Measurements from ENCODE around the gene PUM2.
"Not testable (repeated sequence)": the region's sequence is repeated elsewhere in the genome, so short reads cannot be mapped to it uniquely, and the experiment has no call there.

Gene PUM2

GRCh38 chr2:20299113-20299512 lies 51.5 kb downstream of the PUM2 start:
- no peak for DNase-seq (ENCODE audit: low read depth in 1 of 2, low spot score in 1 of 2)

GRCh38 chr2:20294231-20294630 lies 56.4 kb downstream of the PUM2 start:
- DNase-seq (ENCODE audit: low read depth in 1 of 2, low spot score in 1 of 2), result no peak

DNA sequence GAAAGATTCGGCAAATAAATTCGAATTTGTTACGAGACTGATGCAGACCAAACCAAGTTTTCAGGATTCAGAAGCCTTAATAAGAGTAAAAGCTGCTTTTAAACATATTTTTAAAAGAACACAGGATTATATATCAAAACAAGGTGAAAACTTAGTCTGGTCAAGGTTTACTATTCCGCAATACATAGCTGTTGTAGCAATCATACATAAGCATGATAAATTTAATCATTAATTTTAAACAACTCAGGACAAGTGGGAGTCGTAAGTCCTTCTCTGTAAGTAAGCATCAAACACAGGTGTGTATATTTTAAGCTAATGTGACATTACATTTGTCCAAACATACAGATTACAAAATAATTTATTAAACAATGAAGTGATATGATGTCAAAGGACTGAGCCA lies 57.7 kb downstream of the PUM2 start:
- DNase-seq (ENCODE audit: low read depth in 1 of 2, low spot score in 1 of 2), result no peak

- DNase-seq (ENCODE audit: low read depth in 1 of 2, low spot score in 1 of 2), result no peak
Observed at GRCh38 chr2:20291846-20292408, 58.7 kb downstream of the PUM2 start.

DNA sequence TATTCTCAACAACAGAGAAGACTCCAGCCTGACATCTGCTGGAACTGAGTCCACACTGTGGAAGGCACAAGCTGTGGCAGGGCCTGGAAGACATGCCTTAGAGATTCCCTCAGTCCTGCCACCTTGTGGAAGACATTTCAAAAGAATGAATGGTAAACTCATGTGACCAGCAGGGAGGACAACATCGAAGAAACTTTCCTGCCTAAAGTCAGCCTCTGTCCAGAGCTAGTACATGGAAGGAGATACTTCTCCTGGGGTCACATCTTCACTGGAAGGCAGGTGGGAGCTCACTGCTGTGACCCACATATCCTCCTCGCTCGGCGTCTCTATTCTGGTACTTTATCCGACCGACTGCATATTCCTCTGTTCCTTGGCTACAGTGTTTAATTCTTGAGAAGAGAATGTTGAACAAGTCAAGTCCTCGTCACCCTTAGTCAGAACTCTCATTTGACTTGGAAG lies 59.5 kb downstream of the PUM2 start:
- DNase-seq (ENCODE audit: low read depth in 1 of 2, low spot score in 1 of 2), result peak in 1 of 2 donors; percentile 5

GRCh38 chr2:20288642-20289340 lies 61.9 kb downstream of the PUM2 start:
- DNase-seq (ENCODE audit: low read depth in 1 of 2, low spot score in 1 of 2), result no peak

- no peak for DNase-seq (ENCODE audit: low read depth in 1 of 2, low spot score in 1 of 2)
Observed at GRCh38 chr2:20282916-20283592, 67.6 kb downstream of the PUM2 start.

GRCh38 chr2:20281876-20282275 lies 68.8 kb downstream of the PUM2 start:
- no peak for DNase-seq (ENCODE audit: low read depth in 1 of 2, low spot score in 1 of 2)

DNA sequence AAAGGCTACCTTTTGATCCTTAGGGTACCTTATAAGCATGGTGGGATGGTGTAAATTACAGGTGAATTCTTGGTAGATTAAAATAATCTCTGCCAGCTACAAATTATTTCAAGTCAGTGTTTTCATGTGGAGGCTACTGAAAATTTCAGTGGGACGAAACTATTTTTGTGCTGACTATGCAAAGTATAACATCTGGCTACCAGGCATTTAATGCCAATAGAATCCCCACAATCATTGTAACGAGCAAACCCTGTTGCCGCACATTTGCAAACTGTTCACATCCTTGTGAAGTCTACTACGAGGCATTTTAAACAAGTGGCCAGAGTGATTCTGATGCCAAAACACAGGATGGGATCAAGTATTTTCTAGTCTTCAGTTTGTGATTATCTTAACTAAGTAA lies 77.6 kb downstream of the PUM2 start:
- DNase-seq (ENCODE audit: low read depth in 1 of 2, low spot score in 1 of 2), result no peak

DNA sequence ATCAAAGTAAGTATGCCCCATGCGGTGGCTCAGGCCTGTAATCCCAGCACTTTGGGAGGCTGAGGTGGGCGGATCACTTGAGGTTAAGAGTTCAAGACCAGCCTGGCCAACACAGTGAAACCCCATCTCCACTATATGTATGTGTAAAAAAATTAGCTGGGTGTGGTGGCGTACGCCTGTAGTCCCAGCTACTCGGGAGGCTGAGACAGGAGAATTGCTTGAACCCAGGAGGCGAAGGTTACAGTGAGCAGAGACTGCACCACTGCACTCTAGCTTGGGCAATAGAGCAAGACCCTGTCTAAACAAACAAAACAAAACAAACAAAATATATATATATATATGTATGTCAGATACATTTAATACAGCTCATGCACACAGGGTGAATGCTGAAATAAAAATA lies 82.3 kb downstream of the PUM2 start:
- DNase-seq (ENCODE audit: low read depth in 1 of 2, low spot score in 1 of 2), result not testable (repeated sequence)

GRCh38 chr2:20267529-20267928 lies 83.1 kb downstream of the PUM2 start:
- DNase-seq (ENCODE audit: low read depth in 1 of 2, low spot score in 1 of 2), result no peak

DNA sequence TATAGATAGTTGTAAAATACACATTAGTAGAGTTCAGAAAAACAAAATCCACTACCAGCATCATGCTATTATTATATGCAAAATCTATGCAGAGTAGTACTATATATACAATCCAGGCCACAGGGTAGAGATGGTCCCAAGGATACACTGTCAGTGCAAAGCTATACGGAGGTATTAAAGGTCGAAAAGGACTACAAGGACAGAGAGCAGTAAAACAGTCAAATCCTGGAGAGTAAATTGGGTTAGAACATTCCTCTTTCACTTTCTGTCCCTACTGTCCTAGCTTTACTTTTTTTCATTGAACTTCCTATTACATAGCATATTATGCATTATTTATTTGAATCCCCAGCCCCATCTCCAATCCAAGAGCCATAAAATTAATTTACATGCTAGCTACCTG lies 86.0 kb downstream of the PUM2 start:
- no peak for DNase-seq (ENCODE audit: low read depth in 1 of 2, low spot score in 1 of 2)

DNA sequence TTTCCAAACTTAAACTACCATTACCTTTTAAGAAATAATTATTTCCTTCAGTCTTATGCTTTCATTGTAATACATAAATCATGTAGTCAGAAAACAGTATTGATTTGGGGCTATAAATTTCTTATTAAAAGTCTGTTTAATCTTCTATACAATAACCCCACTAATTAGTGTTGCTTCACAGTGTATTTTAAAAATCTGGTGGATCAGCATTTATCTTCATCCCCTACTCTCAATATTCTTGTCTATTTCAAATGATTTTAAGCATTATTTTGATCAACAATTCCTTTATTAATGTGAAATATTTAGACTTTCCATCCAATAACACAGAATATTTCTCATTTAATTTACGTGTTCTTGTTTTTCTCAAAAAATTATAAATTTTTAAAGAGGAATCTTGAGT lies 93.2 kb downstream of the PUM2 start:
- DNase-seq (ENCODE audit: low read depth in 1 of 2, low spot score in 1 of 2), result no peak

- no peak for DNase-seq (ENCODE audit: low read depth in 1 of 2, low spot score in 1 of 2)
Observed at GRCh38 chr2:20254731-20255130, 95.9 kb downstream of the PUM2 start.

DNA sequence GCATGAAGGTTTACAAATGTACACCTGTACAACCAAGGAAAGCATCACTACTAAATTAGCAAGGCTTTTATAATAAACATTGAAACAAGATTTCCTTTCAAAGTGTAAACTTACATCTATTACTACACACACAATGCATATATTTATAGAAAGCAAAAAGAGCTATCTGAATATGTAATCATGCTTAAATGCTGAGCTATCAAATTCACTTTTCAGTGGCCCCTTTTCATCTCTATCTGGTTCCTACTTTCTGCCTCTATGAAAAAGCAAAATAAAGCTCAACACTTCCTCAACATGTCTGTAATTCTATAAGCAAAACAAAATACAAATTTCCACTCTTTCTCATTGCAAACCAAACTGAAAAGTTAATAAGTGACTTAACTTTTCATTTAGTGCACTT lies 100.2 kb downstream of the PUM2 start:
- no peak for DNase-seq (ENCODE audit: low read depth in 1 of 2, low spot score in 1 of 2)

DNA sequence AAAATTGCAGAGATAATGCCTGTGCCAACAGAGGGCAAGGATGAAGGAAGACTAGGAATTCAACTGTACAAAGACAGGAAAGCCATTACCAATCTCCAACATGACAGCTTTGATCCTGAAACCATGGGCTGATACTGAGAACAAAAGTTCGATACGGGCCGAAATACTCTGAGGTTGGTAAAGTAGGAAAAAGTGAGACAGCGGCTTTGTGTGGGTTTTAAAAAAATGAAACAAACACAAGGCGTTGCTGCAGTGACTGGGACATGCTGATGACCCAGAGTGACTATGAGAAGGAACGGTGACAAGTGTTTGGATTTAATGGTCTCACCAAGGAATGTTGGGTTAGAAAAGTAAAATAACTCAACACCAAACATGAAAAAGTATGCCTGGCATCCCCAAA lies 101.5 kb downstream of the PUM2 start:
- DNase-seq (ENCODE audit: low read depth in 1 of 2, low spot score in 1 of 2), result no peak

DNA sequence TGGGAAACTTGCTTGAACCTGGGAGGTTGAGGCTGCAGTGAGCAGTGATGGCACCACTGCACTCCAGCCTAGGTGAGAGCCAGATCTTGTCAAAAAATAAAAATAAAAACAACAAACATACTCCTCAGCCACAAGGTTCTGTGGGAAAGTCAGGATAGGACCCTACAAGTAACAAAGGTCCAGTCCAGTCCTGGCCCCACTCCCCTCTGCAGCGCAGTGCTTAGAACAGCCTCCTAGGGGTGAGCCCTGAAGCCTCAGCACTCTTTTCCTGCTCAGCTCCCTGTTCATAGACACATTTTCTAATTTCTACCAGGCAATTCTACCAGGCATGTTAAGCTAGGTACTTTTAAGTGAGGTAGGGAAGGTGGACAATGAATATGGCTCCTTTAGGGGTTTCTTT lies 103.6 kb downstream of the PUM2 start:
- DNase-seq (ENCODE audit: low read depth in 1 of 2, low spot score in 1 of 2), result no peak

DNA sequence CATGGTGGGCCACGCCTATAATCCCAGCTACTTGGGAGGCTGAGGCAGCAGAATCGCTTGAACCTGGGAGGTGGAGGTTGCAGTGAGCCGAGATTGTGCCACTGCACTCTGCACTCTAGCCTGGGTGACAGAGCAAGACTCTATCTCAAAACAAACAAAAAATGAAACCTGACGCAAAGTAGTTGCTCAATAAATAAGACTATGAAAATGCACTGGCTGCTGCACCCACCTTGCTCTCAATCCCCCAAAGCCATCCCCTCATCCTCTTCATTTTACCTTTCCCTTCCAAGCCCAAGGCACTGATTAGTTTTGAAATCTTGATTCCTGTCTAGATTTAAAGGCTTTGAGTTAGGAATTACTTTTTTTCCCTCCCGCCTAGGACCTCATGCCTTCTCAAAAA lies 107.0 kb downstream of the PUM2 start:
- DNase-seq (ENCODE audit: low read depth in 1 of 2, low spot score in 1 of 2), result not testable (repeated sequence)

DNA sequence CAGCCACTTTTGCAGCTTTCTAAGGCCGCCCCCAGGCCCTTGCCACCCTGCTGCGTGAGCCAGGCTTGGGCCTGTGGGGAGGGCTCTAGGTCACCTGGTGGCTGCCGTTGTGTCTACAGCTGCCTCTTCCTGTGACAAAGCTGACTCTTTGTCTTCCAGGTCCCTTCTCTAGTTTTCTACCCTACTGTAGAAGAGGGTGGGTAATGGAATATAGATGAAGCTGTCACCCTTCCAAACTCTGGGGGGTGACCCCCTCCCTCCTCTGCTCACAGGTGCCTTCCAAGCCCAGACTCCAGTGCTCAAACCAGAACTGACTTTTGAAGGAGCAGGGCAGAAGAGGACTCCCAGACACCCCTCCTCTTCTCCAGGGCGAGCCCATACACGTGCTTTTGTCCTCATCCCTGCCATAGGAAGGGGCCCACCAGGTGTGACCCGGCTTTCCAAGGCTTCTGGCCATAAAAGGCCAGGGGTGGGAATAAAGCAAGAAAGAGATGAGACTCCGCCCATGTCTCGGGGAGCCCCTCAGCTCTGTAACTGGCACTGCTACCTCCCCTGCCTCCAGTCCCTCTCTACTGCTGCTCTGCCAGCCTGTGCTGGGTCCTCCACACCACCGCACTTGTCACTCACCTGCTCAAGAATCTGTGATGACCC lies 107.8 kb downstream of the PUM2 start:
- no peak for DNase-seq (ENCODE audit: low read depth in 1 of 2, low spot score in 1 of 2)

- DNase-seq (ENCODE audit: low read depth in 1 of 2, low spot score in 1 of 2), result no peak
Observed at GRCh38 chr2:20241973-20242726, 108.5 kb downstream of the PUM2 start.

GRCh38 chr2:20240291-20240690 lies 110.4 kb downstream of the PUM2 start:
- not testable (repeated sequence) for DNase-seq (ENCODE audit: low read depth in 1 of 2, low spot score in 1 of 2)

Data from activated CD4-positive, alpha-beta T cell treated with anti-CD3 and anti-CD28 coated beads, Interleukin-2, amount 50 U/mL, for 24 hours (primary cell).